Measurements from ENCODE around the gene RPIA. TPM values are rescaled to one million over a fixed set of nuclear protein-coding genes. Genes with fewer than 3 reads are reported as not detected.

Gene RPIA
- polyA plus RNA-seq, 1 experiment: 6.4 TPM

DNA sequence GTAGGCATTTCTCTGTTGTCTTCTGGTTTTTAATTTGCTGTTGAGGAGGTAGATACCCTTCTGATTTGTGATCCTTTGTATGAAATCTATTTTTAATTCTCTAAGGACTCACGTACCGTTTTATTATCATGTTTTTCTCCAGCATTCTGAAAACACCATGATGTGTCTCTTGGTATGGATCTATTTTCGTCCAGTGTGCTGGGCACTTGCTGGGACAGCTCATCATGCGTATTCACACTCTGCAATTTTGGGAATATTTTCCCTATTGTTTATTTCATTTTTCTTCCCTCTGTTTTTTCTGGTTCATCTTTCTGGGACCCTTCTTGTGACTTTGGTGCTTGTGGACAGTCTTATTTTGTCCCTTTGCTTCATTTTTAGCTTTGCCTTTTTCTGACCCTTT, 21.9 kb downstream of the RPIA start:
- DNase-seq (ENCODE audit: low read depth): no peak
- Histone ChIP-seq H3K4me3 (ENCODE audit: low read depth, low read length) (no peak overlapping the region), H3K27me3 (ENCODE audit: control insufficient read depth, insufficient read depth, low read length) (no peaks in the 10 kb centered on the region), H3K36me3 (ENCODE audit: control insufficient read depth, insufficient read depth, low read length) (no peaks in the 10 kb centered on the region)
- CTCF ChIA-PET: interaction anchor here (1.6 kb wide), 1 partner anchor 24 kb away, joined by 5 read pairs; no protein-coding TSS in a partner anchor
- TF ChIP-seq, protein P1, sequence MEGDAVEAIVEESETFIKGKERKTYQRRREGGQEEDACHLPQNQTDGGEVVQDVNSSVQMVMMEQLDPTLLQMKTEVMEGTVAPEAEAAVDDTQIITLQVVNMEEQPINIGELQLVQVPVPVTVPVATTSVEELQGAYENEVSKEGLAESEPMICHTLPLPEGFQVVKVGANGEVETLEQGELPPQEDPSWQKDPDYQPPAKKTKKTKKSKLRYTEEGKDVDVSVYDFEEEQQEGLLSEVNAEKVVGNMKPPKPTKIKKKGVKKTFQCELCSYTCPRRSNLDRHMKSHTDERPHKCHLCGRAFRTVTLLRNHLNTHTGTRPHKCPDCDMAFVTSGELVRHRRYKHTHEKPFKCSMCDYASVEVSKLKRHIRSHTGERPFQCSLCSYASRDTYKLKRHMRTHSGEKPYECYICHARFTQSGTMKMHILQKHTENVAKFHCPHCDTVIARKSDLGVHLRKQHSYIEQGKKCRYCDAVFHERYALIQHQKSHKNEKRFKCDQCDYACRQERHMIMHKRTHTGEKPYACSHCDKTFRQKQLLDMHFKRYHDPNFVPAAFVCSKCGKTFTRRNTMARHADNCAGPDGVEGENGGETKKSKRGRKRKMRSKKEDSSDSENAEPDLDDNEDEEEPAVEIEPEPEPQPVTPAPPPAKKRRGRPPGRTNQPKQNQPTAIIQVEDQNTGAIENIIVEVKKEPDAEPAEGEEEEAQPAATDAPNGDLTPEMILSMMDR (IDR thresholded peaks at IDR 0.05; ENCODE audit: insufficient read depth, low read depth, low read length): no peak
- POLR2A ChIA-PET: no interaction called here

DNA sequence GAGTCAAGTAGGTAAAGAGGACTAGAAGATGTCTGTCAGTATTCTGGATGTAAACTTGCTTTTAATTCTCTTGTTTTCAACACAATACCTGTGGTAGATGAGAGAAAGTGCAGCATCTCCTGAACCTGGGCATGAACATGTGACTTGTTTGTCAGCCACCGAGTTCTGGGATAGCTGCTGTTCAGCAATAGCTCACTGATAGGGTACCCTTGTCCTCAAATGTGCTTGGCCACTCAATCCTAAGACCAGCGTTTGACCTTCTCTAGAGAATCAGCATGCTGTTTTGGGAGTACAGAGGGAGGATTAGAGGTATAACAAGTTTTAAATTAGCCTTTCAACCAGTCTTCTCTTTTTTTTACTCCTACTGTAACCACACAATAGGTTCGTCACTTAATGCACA, 23.2 kb downstream of the RPIA start:
- H3K4me3 ChIP-seq (ENCODE audit: low read depth, low read length): no peak overlapping the region
- ChIA-PET POLR2A (no interaction called here), CTCF (no interaction called here)
- no peaks in the 10 kb centered on the region for H3K36me3 ChIP-seq (ENCODE audit: control insufficient read depth, insufficient read depth, low read length)
- no peak for DNase-seq (ENCODE audit: low read depth)
- H3K27me3 ChIP-seq (ENCODE audit: control insufficient read depth, insufficient read depth, low read length): no peaks in the 10 kb centered on the region
- TF ChIP-seq, protein P1 (IDR thresholded peaks at IDR 0.05; ENCODE audit: insufficient read depth, low read depth, low read length): no peak

DNA sequence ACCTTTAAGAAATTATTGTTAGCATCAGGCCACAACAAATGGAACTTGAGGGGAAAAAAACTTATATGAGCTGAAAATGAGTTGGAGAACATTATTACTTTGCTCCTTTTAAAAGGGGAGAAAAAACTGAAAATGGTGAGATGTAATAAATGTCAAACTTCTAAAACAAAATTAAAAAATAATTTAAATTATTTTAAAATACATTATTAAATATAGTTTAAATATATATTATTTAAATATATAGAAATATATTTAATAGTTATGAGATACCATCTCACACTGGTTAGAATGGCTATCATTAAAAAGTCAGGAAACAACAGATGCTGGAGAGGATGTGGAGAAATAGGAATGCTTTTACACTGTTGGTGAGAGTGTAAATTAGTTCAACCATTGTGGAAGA, 28.9 kb downstream of the RPIA start:
- ChIA-PET POLR2A (no interaction called here), CTCF (no interaction called here)
- TF ChIP-seq, protein P1 (IDR thresholded peaks at IDR 0.05; ENCODE audit: insufficient read depth, low read depth, low read length): no peak
- DNase-seq (ENCODE audit: low read depth): no peak
- Histone ChIP-seq H3K27me3 (ENCODE audit: control insufficient read depth, insufficient read depth, low read length) (no peaks in the 10 kb centered on the region), H3K36me3 (ENCODE audit: control insufficient read depth, insufficient read depth, low read length) (no peaks in the 10 kb centered on the region), H3K4me3 (ENCODE audit: low read depth, low read length) (no peak overlapping the region)

DNA sequence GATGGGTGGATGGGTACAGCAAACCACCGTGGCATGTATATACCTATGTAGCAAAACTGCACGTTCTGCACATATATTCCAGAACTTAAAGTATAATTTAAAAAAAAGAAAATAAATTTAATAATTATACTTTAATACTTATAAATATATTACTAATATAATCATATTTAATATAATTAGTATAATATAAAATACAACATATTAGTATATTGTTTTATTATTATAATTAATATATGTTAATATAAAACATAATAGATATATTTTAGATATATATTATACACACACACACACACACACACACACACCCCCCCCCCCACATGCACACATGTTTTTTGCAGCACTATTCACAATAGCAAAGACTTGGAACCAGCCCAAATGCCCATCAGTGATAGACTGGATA, 29.8 kb downstream of the RPIA start:
- DNase-seq (ENCODE audit: low read depth): no peak
- TF ChIP-seq, protein P1 (IDR thresholded peaks at IDR 0.05; ENCODE audit: insufficient read depth, low read depth, low read length): no peak
- Histone ChIP-seq H3K4me3 (ENCODE audit: low read depth, low read length) (no peak overlapping the region), H3K36me3 (ENCODE audit: control insufficient read depth, insufficient read depth, low read length) (no peaks in the 10 kb centered on the region), H3K27me3 (ENCODE audit: control insufficient read depth, insufficient read depth, low read length) (no peaks in the 10 kb centered on the region)
- CTCF ChIA-PET: no interaction called here
- POLR2A ChIA-PET: no interaction called here

DNA sequence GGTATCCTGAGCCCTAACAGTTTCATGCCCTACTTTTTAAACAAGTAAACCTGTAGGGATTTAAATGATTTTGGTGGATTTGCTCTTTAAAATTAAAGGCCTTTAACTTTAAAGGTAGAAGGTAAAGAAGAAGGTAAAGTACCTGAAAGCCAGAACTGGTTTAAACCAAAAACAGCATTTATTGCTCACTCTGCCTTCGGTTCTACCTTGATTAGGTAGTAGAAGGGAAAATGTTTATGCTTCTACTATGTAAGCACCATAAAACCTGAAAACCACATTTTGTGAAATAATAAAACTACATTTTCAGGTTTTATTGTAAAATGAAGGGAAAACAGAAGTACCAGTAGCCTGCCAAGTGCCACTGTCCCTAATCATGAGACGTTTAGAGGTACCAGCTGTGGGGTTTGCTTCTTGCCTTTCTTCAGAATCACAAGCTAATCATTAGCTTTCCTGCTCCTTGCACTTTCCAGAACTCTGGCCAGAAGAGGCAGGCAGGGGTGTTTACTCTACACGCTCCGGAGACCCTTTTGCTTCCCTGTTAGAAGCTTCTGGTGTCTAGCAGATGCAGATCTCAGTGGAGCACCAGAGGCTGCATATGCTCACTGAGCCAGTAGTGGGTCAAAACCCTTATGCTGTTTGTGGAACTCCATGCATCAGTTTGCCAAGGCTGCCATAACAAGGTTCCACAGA, 33.3 kb downstream of the RPIA start:
- TF ChIP-seq, protein P1 (IDR thresholded peaks at IDR 0.05; ENCODE audit: insufficient read depth, low read depth, low read length): no peak
- ChIA-PET CTCF (interaction anchor here (1.0 to 5.1 kb wide), 4 partner anchors 9 to 14 kb away, joined by 3 to 28 read pairs (median 4); no protein-coding TSS in a partner anchor), POLR2A (no interaction called here)
- H3K27me3 ChIP-seq (ENCODE audit: control insufficient read depth, insufficient read depth, low read length): no peaks in the 10 kb centered on the region
- no peak for DNase-seq (ENCODE audit: low read depth)
- no peaks in the 10 kb centered on the region for H3K36me3 ChIP-seq (ENCODE audit: control insufficient read depth, insufficient read depth, low read length)
- no peak overlapping the region for H3K4me3 ChIP-seq (ENCODE audit: low read depth, low read length)

Data from BJ (cell line).